WTC11 (cell line): ENCODE results near the gene ABHD11. TPM values are rescaled to one million over a fixed set of nuclear protein-coding genes. Genes with fewer than 3 reads are reported as not detected.

ENCODE experiments used
- ATAC-seq: fragments of 200-7000 bp; cut with Tn5 transposase; 2 replicates; pipeline ENCODE4 v1.10.0; 2021; ENCODE audit warnings: mild to moderate bottlenecking, moderate library complexity
- CTCF ChIA-PET: fragments of 300-600 bp; sonication (Branson Sonifier 250); formaldehyde crosslinking; loops from one replicate; lab custom pipeline; 2021; ENCODE audit warnings: antibody characterized with exemption; lab: Charles Lee
- POLR2A ChIA-PET: fragments of 350-600 bp; sonication (Branson Sonifier 250); formaldehyde crosslinking; loops from one replicate; lab custom pipeline; 2021; ENCODE audit warnings: antibody characterized with exemption; lab: Charles Lee
- DNase-seq: peaks from one replicate; pipeline ENCODE4 v3.0.0; 2021; ENCODE audit warnings: low spot score
- H3K27ac Mint-ChIP-seq: 2 replicates; pipeline ENCODE4 v1.8.0; 2021; ENCODE audit warnings: mixed read lengths
- H3K27me3 Mint-ChIP-seq: 2 replicates; pipeline ENCODE4 v1.8.0; 2021; ENCODE audit warnings: low read depth, mild to moderate bottlenecking, moderate library complexity, mixed read lengths
- H3K36me3 Mint-ChIP-seq: 2 replicates; pipeline ENCODE4 v1.8.0; 2021; ENCODE audit warnings: mixed read lengths
- H3K4me1 Mint-ChIP-seq: 2 replicates; pipeline ENCODE4 v1.8.0; 2022; ENCODE audit warnings: mixed read lengths
- H3K4me3 Mint-ChIP-seq: 2 replicates; pipeline ENCODE4 v1.8.0; 2021; ENCODE audit warnings: mild to moderate bottlenecking, moderate library complexity, mixed read lengths
- H3K9me3 Mint-ChIP-seq: 2 replicates; pipeline ENCODE4 v1.8.0; 2021; ENCODE audit warnings: mixed read lengths
- AR ChIP-seq: fragments of 250-450 bp; sonication (Bioruptor Pico); IDR thresholded peaks from 2 replicates; pipeline ENCODE4 v1.9.0; 2021; ENCODE audit warnings: mild to moderate bottlenecking
- ERG ChIP-seq: fragments of 250-450 bp; sonication (Bioruptor Pico); IDR thresholded peaks from 2 replicates; pipeline ENCODE4 v1.8.0; 2021; ENCODE audit warnings: mild to moderate bottlenecking
- FOXJ3 ChIP-seq: sonication (generic); formaldehyde crosslinking; IDR thresholded peaks from 2 replicates; pipeline ENCODE4 v1.9.0; 2021; ENCODE audit warnings: missing genetic modification reagents, mild to moderate bottlenecking, borderline replicate concordance
- FOXP1 ChIP-seq: sonication (generic); formaldehyde crosslinking; IDR thresholded peaks from 2 replicates; pipeline ENCODE4 v1.8.0; 2022; ENCODE audit warnings: missing genetic modification reagents, mild to moderate bottlenecking, moderate library complexity, borderline replicate concordance
- GRHL2 ChIP-seq: fragments of 250-450 bp; sonication (Bioruptor Pico); IDR thresholded peaks from 2 replicates; pipeline ENCODE4 v1.8.0; 2022; ENCODE audit warnings: mild to moderate bottlenecking, moderate library complexity; ENCODE audit not compliant: insufficient replicate concordance, severe bottlenecking
- IRF2 ChIP-seq: sonication (generic); formaldehyde crosslinking; IDR thresholded peaks from 2 replicates; pipeline ENCODE4 v1.8.0; 2022; ENCODE audit warnings: low read depth, missing genetic modification reagents, borderline replicate concordance
- JUN ChIP-seq: sonication (generic); formaldehyde crosslinking; IDR thresholded peaks from 2 replicates; pipeline ENCODE4 v1.8.0; 2023; ENCODE audit warnings: mild to moderate bottlenecking, missing genetic modification reagents
- KAT7 ChIP-seq: sonication (generic); formaldehyde crosslinking; IDR thresholded peaks from 2 replicates; pipeline ENCODE4 v1.8.1; 2023; ENCODE audit warnings: missing genetic modification reagents, mild to moderate bottlenecking, borderline replicate concordance
- MAX ChIP-seq: sonication (generic); formaldehyde crosslinking; IDR thresholded peaks from 2 replicates; pipeline ENCODE4 v1.8.0; 2022; ENCODE audit warnings: mild to moderate bottlenecking, missing genetic modification reagents
- NFATC4 ChIP-seq: fragments of 250-450 bp; sonication (Bioruptor Pico); IDR thresholded peaks from 2 replicates; pipeline ENCODE4 v1.9.0; 2021; ENCODE audit warnings: mild to moderate bottlenecking
- NR2C2 ChIP-seq: sonication (generic); formaldehyde crosslinking; IDR thresholded peaks from 2 replicates; pipeline ENCODE4 v1.8.0; 2022; ENCODE audit warnings: mild to moderate bottlenecking, missing genetic modification reagents
- RELA ChIP-seq: sonication (generic); formaldehyde crosslinking; IDR thresholded peaks from 2 replicates; pipeline ENCODE4 v1.8.1; 2022; ENCODE audit warnings: missing genetic modification reagents, mild to moderate bottlenecking, borderline replicate concordance
- RORB ChIP-seq: fragments of 250-450 bp; sonication (Bioruptor Pico); IDR thresholded peaks from 2 replicates; pipeline ENCODE4 v1.9.0; 2021; ENCODE audit warnings: mild to moderate bottlenecking
- TP53 ChIP-seq: sonication (generic); formaldehyde crosslinking; IDR thresholded peaks from 2 replicates; pipeline ENCODE4 v1.8.1; 2023; ENCODE audit warnings: mild to moderate bottlenecking, missing genetic modification reagents
- USF1 ChIP-seq: sonication (generic); formaldehyde crosslinking; IDR thresholded peaks from 2 replicates; pipeline ENCODE4 v1.8.0; 2022; ENCODE audit warnings: mild to moderate bottlenecking, missing genetic modification reagents
- USF2 ChIP-seq: sonication (generic); formaldehyde crosslinking; IDR thresholded peaks from 2 replicates; pipeline ENCODE4 v1.8.1; 2023; ENCODE audit warnings: mild to moderate bottlenecking, missing genetic modification reagents, moderate library complexity
- ZNF396 ChIP-seq: fragments of 250-450 bp; sonication (Bioruptor Pico); IDR thresholded peaks from 2 replicates; pipeline ENCODE4 v1.8.0; 2021; ENCODE audit warnings: mild to moderate bottlenecking, moderate library complexity, borderline replicate concordance
- ZNF423 ChIP-seq: fragments of 250-450 bp; sonication (Bioruptor Pico); IDR thresholded peaks from 2 replicates; pipeline ENCODE4 v2.1.2; 2022; ENCODE audit warnings: mild to moderate bottlenecking, moderate library complexity
- ZSCAN18 ChIP-seq: fragments of 250-450 bp; sonication (Bioruptor Pico); IDR thresholded peaks from 2 replicates; pipeline ENCODE4 v2.1.2; 2022; ENCODE audit warnings: mild to moderate bottlenecking, moderate library complexity
- total RNA-seq: library from RNA; stranded (reverse); gene quantifications from 3 replicates; pipeline ENCODE4 v1.2.3, GENCODE V29; 2021
- TF ChIP-seq, protein P1 (sequence below): fragments of 250-450 bp; sonication (Bioruptor Pico); conservative IDR thresholded peaks from 2 replicates; pipeline ENCODE4 v1.9.0; 2021; ENCODE audit warnings: mild to moderate bottlenecking
- TF ChIP-seq, protein P2 (sequence below): sonication (generic); formaldehyde crosslinking; conservative IDR thresholded peaks from 2 replicates; pipeline ENCODE4 v1.8.1; 2022; ENCODE audit warnings: mild to moderate bottlenecking, missing genetic modification reagents

ABHD11 gene
- total RNA-seq, 1 experiment from 2014 or later = 23.8 TPM

DNA sequence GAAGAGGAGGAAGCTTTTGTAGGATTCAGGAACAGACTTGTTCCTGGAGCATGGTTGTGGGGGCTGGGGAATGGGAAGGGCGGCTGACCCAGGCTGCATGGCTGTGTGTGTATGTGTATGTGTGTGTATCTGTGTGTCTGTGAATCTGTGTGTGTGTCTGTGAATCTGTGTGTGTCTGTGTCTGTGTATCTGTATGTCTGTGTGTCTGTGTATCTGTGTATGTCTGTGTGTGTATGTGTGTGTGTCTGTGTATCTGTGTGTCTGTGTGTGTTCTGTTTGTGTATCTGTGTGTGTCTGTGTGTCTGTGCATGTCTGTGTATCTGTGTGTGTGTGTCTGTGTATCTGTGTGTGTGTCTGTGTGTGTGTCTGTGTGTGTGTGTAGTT, 12.5 kb downstream of the ABHD11 start (continued):
- no peak for TF ChIP-seq USF1 (CRISPR knock-in tag)
- TF ChIP-seq ZNF396 (CRISPR knock-in tag) = no peak
- TF ChIP-seq TP53 (CRISPR knock-in tag) = no peak
- no peak for TF ChIP-seq GRHL2 (CRISPR knock-in tag)
- no peak for TF ChIP-seq RORB (CRISPR knock-in tag)
- TF ChIP-seq, protein P1, sequence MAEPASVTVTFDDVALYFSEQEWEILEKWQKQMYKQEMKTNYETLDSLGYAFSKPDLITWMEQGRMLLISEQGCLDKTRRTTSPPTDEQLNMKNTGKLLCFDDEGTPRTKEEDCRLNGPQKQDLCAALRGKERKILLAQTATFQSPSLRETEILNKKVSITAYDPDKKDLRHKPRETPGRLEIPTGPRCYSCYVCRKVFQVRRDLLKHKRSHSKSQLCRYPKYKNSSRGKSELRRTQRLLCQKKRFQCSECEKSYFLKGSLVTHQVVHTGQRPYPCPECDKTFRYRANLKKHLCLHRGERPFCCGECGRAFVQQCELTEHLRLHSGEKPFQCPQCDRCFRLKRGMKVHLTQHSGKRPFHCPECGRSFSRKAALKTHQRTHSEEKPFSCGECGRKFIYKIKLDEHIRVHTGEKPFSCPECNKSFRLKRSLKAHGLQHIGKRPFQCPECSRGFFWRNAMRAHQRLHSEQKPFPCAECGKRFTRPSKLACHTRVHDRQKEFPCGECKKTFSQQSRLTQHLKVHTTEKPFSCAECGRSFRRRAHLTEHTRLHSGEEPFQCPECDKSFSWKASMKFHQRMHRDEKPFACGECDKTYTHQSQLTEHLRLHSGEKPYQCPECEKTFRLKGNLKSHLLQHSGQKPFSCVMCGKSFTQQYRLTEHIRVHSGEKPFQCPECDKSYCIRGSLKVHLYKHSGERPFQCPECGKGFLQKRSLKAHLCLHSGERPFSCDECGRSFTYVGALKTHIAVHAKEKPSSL (CRISPR knock-in tag) = no peak
- TF ChIP-seq NFATC4 = no peak
- no peak for TF ChIP-seq KAT7 (CRISPR knock-in tag)
- TF ChIP-seq, protein P2, sequence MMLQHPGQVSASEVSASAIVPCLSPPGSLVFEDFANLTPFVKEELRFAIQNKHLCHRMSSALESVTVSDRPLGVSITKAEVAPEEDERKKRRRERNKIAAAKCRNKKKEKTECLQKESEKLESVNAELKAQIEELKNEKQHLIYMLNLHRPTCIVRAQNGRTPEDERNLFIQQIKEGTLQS (CRISPR knock-in tag) = no peak
- TF ChIP-seq JUN (CRISPR knock-in tag) = no peak
- TF ChIP-seq, all 79 proteins: peak for 0

GRCh38 chr7:73723813-73724212, 14.8 kb downstream of the ABHD11 start:
- Mint-ChIP-seq H3K36me3 (no peaks in the 10 kb centered on the region), H3K27me3 (peaks cover 29% of the 10 kb centered on the region), H3K9me3 (no peaks in the 10 kb centered on the region), H3K4me3 (no peak overlapping the region), H3K4me1 (peaks cover 9% of the 10 kb centered on the region), H3K27ac (no peak overlapping the region)
- DNase-seq (no peak), ATAC-seq (no peak)
- ChIA-PET CTCF (interaction anchor here (0.7 kb wide), 1 partner anchor 56 kb away, joined by 3 read pairs; the partner anchor contains the start of gene VPS37D), POLR2A (no interaction called here)
- TF ChIP-seq ERG (CRISPR knock-in tag) (no peak), NR2C2 (CRISPR knock-in tag) (no peak), ZSCAN18 (CRISPR knock-in tag) (no peak), NFATC4 (no peak), FOXP1 (no peak), ZNF423 (CRISPR knock-in tag) (no peak), RELA (CRISPR knock-in tag) (no peak), MAX (no peak), GRHL2 (CRISPR knock-in tag) (no peak), USF1 (CRISPR knock-in tag) (no peak)

DNA sequence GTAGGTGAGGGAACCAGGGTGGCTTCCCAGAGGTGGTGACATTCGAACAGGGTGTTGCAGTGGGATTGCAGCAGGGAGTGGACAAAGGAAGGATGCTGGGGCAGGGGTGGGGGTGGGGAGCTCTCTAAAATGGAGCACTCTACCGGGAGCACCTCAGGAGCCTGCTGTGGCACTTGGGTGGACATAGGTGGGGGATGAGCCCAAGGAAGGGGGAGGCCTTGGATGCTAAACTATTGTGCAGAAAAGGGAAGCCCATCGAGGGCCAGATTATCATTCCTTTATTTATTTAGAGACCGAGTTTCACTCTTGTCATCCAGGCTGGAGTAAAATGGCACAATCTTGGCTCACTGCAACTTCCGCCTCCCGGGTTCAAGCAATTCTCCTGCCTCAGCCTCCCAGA, 15.8 kb downstream of the ABHD11 start:
- H3K27me3 Mint-ChIP-seq = peaks cover 39% of the 10 kb centered on the region
- CTCF ChIA-PET = no interaction called here
- H3K9me3 Mint-ChIP-seq = no peaks in the 10 kb centered on the region
- DNase-seq = no peak
- no peaks in the 10 kb centered on the region for H3K36me3 Mint-ChIP-seq
- no peak overlapping the region for H3K4me3 Mint-ChIP-seq
- H3K4me1 Mint-ChIP-seq = peaks cover under 1% of the 10 kb centered on the region
- ATAC-seq = no peak
- POLR2A ChIA-PET = interaction anchor here (0.6 kb wide), 2 partner anchors 39 to 183 kb away, joined by 3 read pairs; no protein-coding TSS in a partner anchor
- no peak overlapping the region for H3K27ac Mint-ChIP-seq
- TF ChIP-seq KAT7 (CRISPR knock-in tag) (no peak), USF2 (CRISPR knock-in tag) (no peak), FOXJ3 (no peak), ZNF396 (CRISPR knock-in tag) (no peak), JUN (CRISPR knock-in tag) (no peak), IRF2 (no peak), AR (CRISPR knock-in tag) (no peak)
